Lower leg skin (tissue), 4 donors: ENCODE data around the gene LCLAT1. TPM values are rescaled to one million over a fixed set of nuclear protein-coding genes. Genes with fewer than 3 reads are reported as not detected.

Experiments used
- DNase-seq, 2 donors: peaks; one replicate each; pipeline ENCODE4 v3.0.0-alpha.2; 2019; ENCODE audit warnings: low spot score in 2 of 2
- H3K4me3 ChIP-seq: fragments of 200-600 bp; sonication (generic); 2 replicates; pipeline ENCODE4 v1.5.1; 2017; ENCODE audit warnings: mild to moderate bottlenecking, low read depth; ENCODE audit not compliant: poor library complexity, severe bottlenecking
- CTCF ChIP-seq, 3 donors: fragments of 450-650 bp; IDR thresholded peaks; one replicate each; pipeline ENCODE4 v1.5.1; 2016; ENCODE audit warnings: antibody characterized with exemption in 3 of 3, mild to moderate bottlenecking in 3 of 3, moderate library complexity in 2 of 3
- POLR2A ChIP-seq, 2 donors: fragments of 450-650 bp; IDR thresholded peaks; one replicate each; pipeline ENCODE4 v1.6.1; 2016 to 2017; ENCODE audit warnings: antibody characterized with exemption in 2 of 2, mild to moderate bottlenecking in 1 of 2, moderate library complexity in 1 of 2
- WGBS, 2 donors: methylation state at CpG; one replicate each; pipeline ENCODE4 v1.1.5; 2018; 5-methylcytosine and 5-hydroxymethylcytosine counted together
- intact Hi-C: fragments of 100-400 bp; cut with DNase I; formaldehyde crosslinking; loops from one replicate; pipeline ENCODE4 v1.15.0; 2023; ENCODE audit warnings: low total_unique reads
- total RNA-seq, 4 donors: library from RNA; depleted of rRNA; stranded (reverse); fragments of >200 nt; gene quantifications; one replicate each; pipeline ENCODE4 v1.1.0, GENCODE V29; 2016

The LCLAT1 gene
- total RNA-seq, 4 donors from 2014 or later = 5.2 to 19.1 (median 12.0) TPM

- TF ChIP-seq CTCF (IDR thresholded peaks at IDR 0.05) = no peak
- no peak for TF ChIP-seq POLR2A (IDR thresholded peaks at IDR 0.05)
- no peak overlapping the region for H3K4me3 ChIP-seq
- no peak for DNase-seq
- intact Hi-C loops = no loop called here
- 75 to 92% methylated on average over 4 of the region's 4 CpGs for WGBS, 2 donors
These were observed 137.1 kb downstream of the LCLAT1 start for GRCh38 chr2:30584116-30584515.

GRCh38 chr2:30588994-30589393, 141.9 kb downstream of the LCLAT1 start:
- DNase-seq = no peak
- intact Hi-C loops = no loop called here

GRCh38 chr2:30590407-30590806, 143.4 kb downstream of the LCLAT1 start:
- H3K4me3 ChIP-seq = no peak overlapping the region
- TF ChIP-seq POLR2A (IDR thresholded peaks at IDR 0.05) (no peak), CTCF (IDR thresholded peaks at IDR 0.05) (no peak)
- 94 to 96% methylated on average over 1 of the region's 1 CpG for WGBS, 2 donors
- intact Hi-C loops = no loop called here
- no peak for DNase-seq

More at GRCh38 chr2:30588994-30589393, 141.9 kb downstream of the LCLAT1 start:
- H3K4me3 ChIP-seq = no peak overlapping the region
- TF ChIP-seq POLR2A (IDR thresholded peaks at IDR 0.05) (no peak), CTCF (IDR thresholded peaks at IDR 0.05) (no peak)

- DNase-seq = no peak
- 92 to 94% methylated on average over 2 of the region's 2 CpGs for WGBS, 2 donors
- TF ChIP-seq POLR2A (IDR thresholded peaks at IDR 0.05) (no peak), CTCF (IDR thresholded peaks at IDR 0.05) (no peak)
- no peak overlapping the region for H3K4me3 ChIP-seq
- intact Hi-C loops = no loop called here
These were observed 144.1 kb downstream of the LCLAT1 start for GRCh38 chr2:30591186-30591585.

GRCh38 chr2:30601375-30601774, 154.3 kb downstream of the LCLAT1 start:
- TF ChIP-seq CTCF (IDR thresholded peaks at IDR 0.05) (no peak), POLR2A (IDR thresholded peaks at IDR 0.05) (no peak)

GRCh38 chr2:30605197-30605596, 158.2 kb downstream of the LCLAT1 start:
- DNase-seq = no peak
- intact Hi-C loops = no loop called here

More at GRCh38 chr2:30601375-30601774, 154.3 kb downstream of the LCLAT1 start:
- no peak for DNase-seq
- 38 to 63% methylated on average over 1 of the region's 1 CpG for WGBS, 2 donors
- intact Hi-C loops = no loop called here
- no peak overlapping the region for H3K4me3 ChIP-seq

More at GRCh38 chr2:30605197-30605596, 158.2 kb downstream of the LCLAT1 start:
- no peak for TF ChIP-seq POLR2A (IDR thresholded peaks at IDR 0.05)
- TF ChIP-seq CTCF (IDR thresholded peaks at IDR 0.05) = no peak
- H3K4me3 ChIP-seq = no peak overlapping the region
- 89% methylated on average over 3 of the region's 3 CpGs for WGBS, 2 donors
